GM23248 (cell line): ENCODE results near the gene SBK2. TPM values are rescaled to one million over a fixed set of nuclear protein-coding genes. Genes with fewer than 3 reads are reported as not detected.
A peak's percentile ranks its signal among the peaks of the same experiment; 100 is the strongest.

Source experiments
- DNase-seq: peaks from one replicate; pipeline ENCODE4 v3.0.0-alpha.2; 2015
- H2AFZ ChIP-seq: fragments of 200-600 bp; sonication (generic); 2 replicates; pipeline ENCODE4 v1.6.1; 2016; ENCODE audit warnings: antibody characterized with exemption
- H3F3A ChIP-seq: fragments of 200-600 bp; sonication (generic); 2 replicates; pipeline ENCODE4 v1.6.1; 2016; ENCODE audit warnings: mild to moderate bottlenecking, antibody characterized with exemption, mixed run types; ENCODE audit not compliant: insufficient read depth
- H3K27ac ChIP-seq: fragments of 200-600 bp; sonication (generic); 2 replicates; pipeline ENCODE4 v1.5.1; 2016; ENCODE audit warnings: mild to moderate bottlenecking
- H3K27me3 ChIP-seq: fragments of 200-600 bp; sonication (generic); replicated peaks from 2 replicates; pipeline ENCODE4 v1.6.1; 2016; ENCODE audit warnings: mild to moderate bottlenecking; ENCODE audit not compliant: insufficient read depth
- H3K36me3 ChIP-seq: fragments of 200-600 bp; sonication (generic); 2 replicates; pipeline ENCODE4 v1.6.1; 2016; ENCODE audit warnings: low read depth, mild to moderate bottlenecking
- H3K4me1 ChIP-seq: fragments of 200-600 bp; sonication (generic); 2 replicates; pipeline ENCODE4 v1.6.1; 2016; ENCODE audit warnings: mild to moderate bottlenecking; ENCODE audit not compliant: insufficient read depth
- H3K4me2 ChIP-seq: fragments of 200-600 bp; sonication (generic); one replicate; pipeline ENCODE4 v1.6.1; 2016; ENCODE audit warnings: mild to moderate bottlenecking; ENCODE audit not compliant: unreplicated experiment
- H3K4me3 ChIP-seq: fragments of 200-600 bp; sonication (generic); 2 replicates; pipeline ENCODE4 v1.5.1; 2016; ENCODE audit warnings: mild to moderate bottlenecking
- H3K79me2 ChIP-seq: fragments of 200-600 bp; sonication (generic); 2 replicates; pipeline ENCODE4 v1.6.1; 2016; ENCODE audit warnings: mild to moderate bottlenecking; ENCODE audit not compliant: insufficient read depth
- H3K9ac ChIP-seq: fragments of 200-600 bp; sonication (generic); 2 replicates; pipeline ENCODE4 v1.6.1; 2016; ENCODE audit warnings: mild to moderate bottlenecking
- H3K9me2 ChIP-seq: fragments of 200-600 bp; sonication (generic); 2 replicates; pipeline ENCODE4 v1.6.1; 2016; ENCODE audit warnings: mixed run types, mild to moderate bottlenecking, moderate library complexity; ENCODE audit not compliant: insufficient read depth
- H3K9me3 ChIP-seq: fragments of 200-600 bp; sonication (generic); one replicate; pipeline ENCODE4 v1.6.1; 2017; ENCODE audit warnings: low read depth
- H4K20me1 ChIP-seq: fragments of 200-600 bp; sonication (generic); 2 replicates; pipeline ENCODE4 v1.6.0; 2016; ENCODE audit not compliant: insufficient read depth
- EZH2 ChIP-seq: fragments of 200-600 bp; sonication (generic); IDR thresholded peaks from 2 replicates; pipeline ENCODE4 v1.6.1; 2018; ENCODE audit warnings: antibody characterized with exemption, mild to moderate bottlenecking; ENCODE audit not compliant: insufficient read depth, poor library complexity, severe bottlenecking
- EZH2phosphoT487 ChIP-seq: fragments of 200-600 bp; sonication (generic); IDR thresholded peaks from 2 replicates; pipeline ENCODE4 v1.6.1; 2018; ENCODE audit warnings: antibody characterized with exemption, moderate library complexity, mild to moderate bottlenecking, low read depth; ENCODE audit not compliant: insufficient read depth
- WGBS, 2 experiments: methylation state at CpG; one replicate each; pipeline ENCODE4 v1.1.6; 2015 to 2017; ENCODE audit warnings: low lambda C conversion rate in 2 of 2, low coverage in 1 of 2; ENCODE audit errors: missing lambda C conversion rate in 2 of 2; 5-methylcytosine and 5-hydroxymethylcytosine counted together
- in situ Hi-C: fragments of 300-500 bp; cut with MboI; formaldehyde crosslinking; loops from 2 replicates; pipeline ENCODE4 v1.15.0; 2020
- polyA plus RNA-seq: library from polyadenylated mRNA; unstranded; fragments of >200 nt; fragmentation: Nextera tagmentation; extraction: Ambion mirVana; gene quantifications from 2 replicates; pipeline ENCODE4 v1.2.1, GENCODE V29; 2016
- total RNA-seq: library from RNA; depleted of rRNA; stranded (reverse); fragments of >200 nt; shearing (Covaris generic); gene quantifications from 2 replicates; pipeline ENCODE4 v1.2.3, GENCODE V29; 2014

Gene SBK2
- total and polyA plus RNA-seq, 2 experiments from 2014 or later, result not detected

- H3K36me3 ChIP-seq, result no peaks in the 10 kb centered on the region
- H3K79me2 ChIP-seq, result peaks cover 18% of the 10 kb centered on the region
- in situ Hi-C loops, result no loop called here
- peaks cover 12% of the 10 kb centered on the region for H3F3A ChIP-seq
- H3K27ac ChIP-seq, result peak overlapping the region; percentile 97
- peak overlapping the region; percentile 86 for H3K9ac ChIP-seq
- peak overlapping the region; percentile 80 for H3K4me3 ChIP-seq
- TF ChIP-seq EZH2, result no peak
- TF ChIP-seq EZH2phosphoT487, result no peak
- no peaks in the 10 kb centered on the region for H3K9me2 ChIP-seq
- WGBS, 2 experiments, result 86% methylated on average over 40 to 44 of the region's 46 CpGs
- H3K27me3 ChIP-seq, result no peaks in the 10 kb centered on the region
- no peak overlapping the region for H2AFZ ChIP-seq
- H3K4me2 ChIP-seq, result peak overlapping the region; percentile 81
- H3K9me3 ChIP-seq, result no peaks in the 10 kb centered on the region
- DNase-seq, result no peak
- no peaks in the 10 kb centered on the region for H4K20me1 ChIP-seq
- peaks cover 24% of the 10 kb centered on the region for H3K4me1 ChIP-seq
Measured at GRCh38 chr19:55483706-55484592, 53.0 kb downstream of the SBK2 start.

- Histone ChIP-seq H3K27me3 (no peaks in the 10 kb centered on the region), H3K9ac (no peak overlapping the region), H3K4me3 (no peak overlapping the region), H3K9me2 (no peaks in the 10 kb centered on the region), H3K36me3 (no peaks in the 10 kb centered on the region), H2AFZ (no peak overlapping the region), H3K4me1 (peaks cover 21% of the 10 kb centered on the region), H3K79me2 (peaks cover 26% of the 10 kb centered on the region), H3F3A (peaks cover 12% of the 10 kb centered on the region), H3K4me2 (no peak overlapping the region), H4K20me1 (no peaks in the 10 kb centered on the region), H3K27ac (no peak overlapping the region), H3K9me3 (no peaks in the 10 kb centered on the region)
- whole genome bisulfite sequencing, 2 experiments, result 94 to 95% methylated on average over 16 to 47 of the region's 47 CpGs
- no peak for DNase-seq
- TF ChIP-seq EZH2 (no peak), EZH2phosphoT487 (no peak)
- in situ Hi-C loops, result no loop called here
Measured at GRCh38 chr19:55482967-55483705, 53.8 kb downstream of the SBK2 start.

- Histone ChIP-seq H3K4me2 (no peak overlapping the region), H3K9ac (no peak overlapping the region), H3F3A (peaks cover 12% of the 10 kb centered on the region), H4K20me1 (no peaks in the 10 kb centered on the region), H3K36me3 (no peaks in the 10 kb centered on the region), H3K9me3 (no peaks in the 10 kb centered on the region), H2AFZ (no peak overlapping the region), H3K79me2 (peaks cover 34% of the 10 kb centered on the region), H3K27me3 (no peaks in the 10 kb centered on the region), H3K27ac (no peak overlapping the region), H3K4me3 (no peak overlapping the region), H3K4me1 (peaks cover 27% of the 10 kb centered on the region), H3K9me2 (no peaks in the 10 kb centered on the region)
- no peak for DNase-seq
- TF ChIP-seq EZH2, result no peak
- in situ Hi-C loops, result no loop called here
- 93 to 97% methylated on average over 27 to 82 of the region's 83 CpGs for WGBS, 2 experiments
Measured at GRCh38 chr19:55482156-55482961, 54.6 kb downstream of the SBK2 start.

- no peak for DNase-seq
- no peaks in the 10 kb centered on the region for H4K20me1 ChIP-seq
Measured at GRCh38 chr19:55481794-55482155, 55.2 kb downstream of the SBK2 start.

More at GRCh38 chr19:55481794-55482155, 55.2 kb downstream of the SBK2 start:
- Histone ChIP-seq H3K36me3 (no peaks in the 10 kb centered on the region), H3K27ac (no peak overlapping the region), H3F3A (peaks cover 6% of the 10 kb centered on the region; the same call in 1 of the 2 replicates), H3K4me2 (no peak overlapping the region), H3K4me1 (peaks cover 21% of the 10 kb centered on the region), H3K9me3 (no peaks in the 10 kb centered on the region), H2AFZ (no peak overlapping the region), H3K79me2 (peaks cover 36% of the 10 kb centered on the region), H3K9me2 (no peaks in the 10 kb centered on the region), H3K27me3 (no peaks in the 10 kb centered on the region), H3K9ac (no peak overlapping the region), H3K4me3 (no peak overlapping the region)
- in situ Hi-C loops, result no loop called here
- TF ChIP-seq EZH2 (no peak), EZH2phosphoT487 (no peak)
- WGBS, 2 experiments, result 81 to 100% methylated on average over 1 to 39 of the region's 40 CpGs
